Activated T-cell treated with anti-CD3 and anti-CD28 coated beads for 1 hour (primary cell): ENCODE results near the gene SLC52A3.
A peak's percentile ranks its signal among the peaks of the same experiment; 100 is the strongest.
"Not testable (repeated sequence)": the region's sequence is repeated elsewhere in the genome, so short reads cannot be mapped to it uniquely, and the experiment has no call there.

ENCODE experiments used
- DNase-seq: peaks from one replicate; pipeline ENCODE4 v3.0.0-alpha.2; 2020; ENCODE audit warnings: low read depth

The SLC52A3 gene

DNA sequence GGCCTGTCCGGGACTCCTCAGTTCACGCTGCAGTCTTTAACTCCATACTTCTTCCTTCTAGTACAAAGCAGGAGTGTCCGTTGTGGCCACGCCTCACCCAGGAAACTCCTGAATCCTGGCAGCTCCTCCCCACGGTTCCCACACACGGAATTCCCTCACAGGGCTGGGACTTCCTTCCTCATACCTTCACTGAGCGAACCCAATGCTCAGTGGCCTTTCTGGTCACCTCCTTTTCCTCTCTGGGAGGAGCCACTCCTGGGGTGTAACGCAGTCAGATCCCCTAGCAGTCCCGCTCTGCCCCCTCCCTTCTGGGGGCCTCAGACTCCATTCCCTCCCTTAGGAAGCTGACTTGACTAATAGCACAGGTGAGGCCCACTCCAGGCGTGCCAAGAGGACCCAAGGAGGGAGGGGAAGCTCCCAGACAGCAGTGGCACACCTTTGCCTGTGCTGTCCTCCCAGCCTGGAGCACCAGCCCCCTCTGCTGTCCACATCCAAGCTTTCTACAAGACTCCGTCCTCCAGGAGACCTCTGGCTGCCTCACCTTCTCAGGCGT lies at the start of gene SLC52A3:
SLC52A3 (minus strand) TSS at position 75 of the 553 bp plus-strand sequence. CDS start 2,726 bp downstream, outside the sequence.
- DNase-seq: no peak

DNA sequence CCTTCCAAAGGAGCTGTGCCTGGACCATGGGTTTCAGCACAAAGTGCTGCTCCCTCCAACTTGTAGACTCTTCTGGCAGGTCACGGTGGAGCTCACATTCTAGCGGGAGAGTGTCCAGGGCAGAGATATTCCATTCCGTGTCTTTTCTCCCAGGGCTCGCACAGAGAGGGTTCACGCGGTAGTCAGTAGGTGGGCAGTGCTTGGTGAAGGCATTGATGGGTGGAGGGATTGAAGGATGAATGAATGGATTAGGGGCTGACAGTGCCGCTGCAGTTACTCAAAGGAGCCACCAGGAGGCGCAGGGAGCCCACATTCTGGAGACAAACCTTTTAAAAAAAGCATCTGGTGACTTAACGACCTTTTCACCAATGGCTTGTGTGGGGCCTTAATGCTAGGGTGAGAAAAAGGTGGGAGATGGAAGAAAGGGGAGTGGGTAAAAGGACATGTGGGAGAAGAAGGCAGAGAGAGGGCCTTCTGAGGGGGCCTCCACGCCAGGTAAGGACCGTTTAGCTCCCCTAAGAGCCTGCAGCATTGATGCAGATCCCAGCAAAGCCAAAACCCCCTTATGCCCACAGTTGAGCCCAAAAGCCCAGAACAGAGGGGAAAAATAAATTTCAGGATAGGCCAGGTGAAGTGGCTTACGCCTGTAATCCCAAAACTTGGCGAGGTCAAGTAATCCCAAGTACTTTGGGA lies 47.8 kb upstream of the SLC52A3 start:
- peak; percentile 62 for DNase-seq

- DNase-seq: no peak
Measured at GRCh38 chr20:815226-815625, 46.9 kb upstream of the SLC52A3 start.

DNA sequence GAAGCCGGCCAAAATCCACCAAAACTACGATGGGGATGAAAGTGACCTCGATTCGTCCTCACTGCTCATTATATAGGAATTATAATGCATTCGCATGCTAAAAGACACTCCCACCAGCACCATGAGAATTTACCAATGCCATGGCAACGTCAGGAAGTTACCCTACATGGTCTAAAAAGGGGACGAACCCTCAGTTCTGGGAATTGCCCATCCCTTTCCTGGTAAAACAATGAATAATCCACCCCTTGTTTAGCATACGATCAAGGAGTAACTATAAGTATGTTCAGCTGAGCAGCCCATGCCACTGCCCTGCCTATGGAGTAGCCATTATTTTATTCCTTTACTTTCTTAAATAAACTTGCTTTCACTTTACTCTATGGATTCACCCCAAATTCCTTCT lies 45.1 kb upstream of the SLC52A3 start:
- no peak for DNase-seq

DNA sequence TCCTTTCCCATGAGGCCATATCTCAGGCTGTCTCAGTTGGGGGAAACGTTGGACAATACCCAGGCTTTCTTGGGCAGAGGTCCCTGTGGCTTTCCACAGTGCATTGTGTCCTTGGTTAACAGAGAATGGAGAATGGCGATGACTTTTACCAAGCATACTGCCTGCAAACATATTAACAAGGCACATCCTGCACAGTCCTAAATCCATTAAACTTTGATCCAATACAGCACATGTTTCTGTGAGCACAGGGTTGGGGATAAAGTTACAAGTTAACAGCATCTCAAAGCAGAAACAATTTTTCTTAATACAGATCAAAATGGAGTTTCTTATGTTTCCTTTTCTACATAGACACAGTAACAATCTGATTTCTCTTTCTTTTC lies 44.1 kb upstream of the SLC52A3 start:
- DNase-seq: not testable (repeated sequence)

DNA sequence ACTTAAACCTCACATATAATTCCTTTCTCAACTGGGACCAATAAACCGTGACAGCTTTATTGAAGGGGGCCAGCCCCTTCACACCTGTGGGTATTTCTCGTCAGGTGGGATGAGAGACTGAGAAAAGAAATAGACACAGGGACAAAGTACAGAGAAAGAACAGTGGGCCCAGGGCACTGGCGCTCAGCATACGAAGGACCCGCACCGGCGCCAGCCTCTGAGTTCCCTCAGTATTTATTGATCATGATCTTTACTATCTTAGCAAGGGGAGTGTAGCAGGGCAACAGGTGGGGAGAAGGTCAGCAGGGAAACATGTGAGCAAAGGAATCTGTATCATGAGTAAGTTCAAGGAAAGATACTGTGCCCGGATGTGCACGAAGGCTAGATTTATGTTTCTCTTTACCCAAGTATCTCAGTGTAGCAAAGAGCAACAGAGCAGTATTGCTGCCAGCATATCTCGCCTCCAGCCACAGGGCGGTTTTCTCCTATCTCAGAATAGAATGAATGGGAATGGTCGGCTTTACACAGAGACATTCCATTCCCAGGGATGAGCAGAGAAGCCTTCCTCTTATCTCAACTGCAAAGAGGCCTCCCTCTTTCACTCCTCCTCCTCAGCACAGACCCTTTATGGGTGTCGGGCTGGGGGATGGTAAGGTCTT lies 43.6 kb upstream of the SLC52A3 start:
- DNase-seq: not testable (repeated sequence)

- DNase-seq: no peak
Measured at GRCh38 chr20:805713-806112, 37.4 kb upstream of the SLC52A3 start.

DNA sequence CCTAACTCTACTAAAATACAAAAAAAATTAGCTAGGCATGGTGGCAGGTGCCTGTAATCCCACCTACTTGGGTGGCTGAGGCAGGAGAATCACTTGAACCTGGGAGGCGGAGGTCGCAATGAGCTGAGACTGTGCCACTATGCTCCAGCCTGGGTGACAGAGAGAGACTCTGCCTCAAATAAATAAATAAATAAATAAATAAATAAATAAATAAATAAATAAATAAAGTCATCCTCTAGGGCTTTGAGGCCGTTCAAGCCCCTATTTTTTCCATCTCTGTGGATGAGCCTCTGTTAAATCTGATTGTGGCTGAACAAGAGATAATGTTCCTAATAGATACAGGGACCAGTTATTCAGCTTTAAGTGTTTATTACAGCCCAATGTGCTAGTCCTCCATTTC lies 33.4 kb upstream of the SLC52A3 start:
- DNase-seq: no peak

DNA sequence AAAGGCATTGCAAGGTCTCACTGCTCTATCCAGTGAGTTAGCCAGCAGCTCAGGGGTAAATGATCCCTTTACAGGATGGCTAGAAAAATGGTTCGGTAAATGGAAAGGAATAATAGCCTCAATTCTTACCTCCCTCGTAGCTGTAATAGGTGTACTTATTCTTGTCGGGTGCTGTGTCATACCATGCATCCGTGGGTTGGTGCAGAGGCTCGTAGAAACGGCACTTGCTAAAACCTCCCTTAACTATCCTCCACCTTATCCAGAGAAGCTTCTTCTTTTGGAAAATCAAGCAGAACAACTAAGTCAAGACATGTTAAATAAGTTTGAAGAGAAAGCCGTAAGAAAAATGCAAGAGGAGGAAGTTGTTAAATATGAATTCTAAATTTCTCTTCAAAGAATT lies 31.7 kb upstream of the SLC52A3 start:
- DNase-seq: not testable (repeated sequence)

- DNase-seq: not testable (repeated sequence)
Measured at GRCh38 chr20:798746-799145, 30.4 kb upstream of the SLC52A3 start.

DNA sequence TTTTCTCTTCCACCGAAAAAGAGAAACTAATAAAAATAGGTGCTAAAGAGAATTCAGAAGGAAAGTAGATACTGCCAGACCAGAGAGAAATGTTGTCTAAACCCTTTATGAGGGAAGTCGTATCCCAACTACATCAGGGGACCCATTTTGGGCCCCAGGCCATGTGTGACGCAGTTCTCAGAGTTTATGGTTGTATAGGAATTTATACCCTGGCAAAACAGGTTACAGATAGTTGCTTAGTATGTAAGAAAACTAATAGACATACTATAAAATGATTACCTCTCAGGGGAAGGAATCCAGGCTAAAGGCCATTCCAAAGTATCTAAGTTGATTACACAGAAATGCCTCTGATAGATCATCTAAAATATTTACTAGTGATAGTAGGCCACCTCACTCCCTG lies 28.6 kb upstream of the SLC52A3 start:
- DNase-seq: no peak

DNA sequence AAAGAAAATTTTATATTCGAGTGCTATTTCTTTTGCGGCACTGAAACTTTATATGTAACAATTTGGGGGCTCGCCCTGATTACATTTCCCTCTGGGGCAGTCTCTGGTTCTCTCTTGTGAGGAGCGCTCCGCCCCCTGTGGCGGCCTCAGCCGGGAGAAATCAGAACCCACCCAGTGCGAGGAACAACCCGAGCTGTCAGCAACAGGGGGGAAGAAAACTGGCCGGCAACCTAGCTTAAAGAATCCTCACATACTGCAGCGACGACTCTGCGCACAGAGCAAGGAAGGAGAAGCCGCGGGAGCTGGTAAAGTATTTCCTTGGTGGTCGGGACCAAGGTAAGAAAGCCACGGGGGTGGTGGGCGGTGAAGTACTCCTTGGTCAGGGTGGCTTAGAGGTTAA lies 23.9 kb upstream of the SLC52A3 start:
- DNase-seq: no peak

- no peak for DNase-seq
Measured at GRCh38 chr20:791056-791455, 22.8 kb upstream of the SLC52A3 start.

DNA sequence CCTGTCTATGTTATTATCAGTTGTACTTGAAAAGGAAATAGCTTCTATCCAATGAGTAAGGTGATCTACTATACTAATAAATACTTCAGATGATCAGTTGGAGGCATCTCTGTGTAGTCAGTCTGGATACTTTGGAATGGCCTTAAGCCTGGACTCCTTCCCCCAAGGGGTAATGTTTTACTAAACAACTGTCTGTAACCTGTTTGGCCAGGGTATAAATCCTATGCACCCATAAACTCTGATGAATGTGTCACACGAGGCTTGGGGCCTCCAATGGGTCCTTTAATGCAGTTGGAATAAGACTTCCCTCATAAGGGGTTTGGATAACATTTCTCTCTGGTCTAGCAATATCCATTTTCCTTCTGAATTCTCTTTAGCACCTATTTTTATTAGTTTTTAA lies 19.5 kb upstream of the SLC52A3 start:
- DNase-seq: no peak

- no peak for DNase-seq
Measured at GRCh38 chr20:779771-780170, 11.5 kb upstream of the SLC52A3 start.

DNA sequence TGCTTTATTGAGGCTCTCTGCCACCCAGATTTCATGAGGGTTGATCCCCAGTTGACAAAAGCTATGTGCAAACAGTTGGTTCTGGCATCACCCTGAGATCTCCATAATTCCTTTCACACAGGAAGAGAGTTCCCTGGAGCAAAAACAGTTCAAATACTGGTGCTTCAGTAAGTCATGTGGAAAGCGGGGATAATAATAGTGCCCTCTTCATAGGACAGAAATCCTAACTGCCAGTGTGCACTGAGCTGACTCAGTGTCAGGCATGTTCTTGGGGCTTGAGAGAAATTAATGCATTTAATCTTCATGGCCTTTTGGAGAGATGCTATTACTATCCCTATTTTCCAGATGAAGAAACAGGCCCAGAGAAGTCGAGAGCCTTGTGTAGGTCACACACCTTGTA lies 7.9 kb upstream of the SLC52A3 start:
- no peak for DNase-seq

DNA sequence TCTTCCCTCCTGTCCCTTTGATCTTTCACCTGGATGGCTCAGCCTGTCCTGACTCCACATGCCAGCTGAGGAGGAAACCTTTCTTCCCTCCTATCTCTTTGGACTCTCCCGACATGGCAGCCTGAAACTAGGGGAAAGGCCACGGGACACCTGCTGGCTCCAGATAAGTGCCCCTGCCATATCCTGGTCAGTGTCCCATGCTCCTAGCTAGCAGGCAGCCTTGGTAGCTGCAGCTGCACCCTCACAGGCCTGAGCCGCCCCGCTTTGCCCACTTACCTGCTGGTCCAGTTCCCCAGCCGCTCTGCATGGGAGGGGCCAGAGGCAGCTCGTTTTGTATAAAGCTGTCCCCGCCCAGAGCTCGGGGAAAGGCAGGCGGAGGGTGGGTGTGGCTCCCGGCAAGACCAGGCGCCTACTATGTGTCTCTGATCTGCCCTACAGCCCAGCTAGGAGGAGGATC lies 7.4 kb upstream of the SLC52A3 start:
- DNase-seq: no peak

DNA sequence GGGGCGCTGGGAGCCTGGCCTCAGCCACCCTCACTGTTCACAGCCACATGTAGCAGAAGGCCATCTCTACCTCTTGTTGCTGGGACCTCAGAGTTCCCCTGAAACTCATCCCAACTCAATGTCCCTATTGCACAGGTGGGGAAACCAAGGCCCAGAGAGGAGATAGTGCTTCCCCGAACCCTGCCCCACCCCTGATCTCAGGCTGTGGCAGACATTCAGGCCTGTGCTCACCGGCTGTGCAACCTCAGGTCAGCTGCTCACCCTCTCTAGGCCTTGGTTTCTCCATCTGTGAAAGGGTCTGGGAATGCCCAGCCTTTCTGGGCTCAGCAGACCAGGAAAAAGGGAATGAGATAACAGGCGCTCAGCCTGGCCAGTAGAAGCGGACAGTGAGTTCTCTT lies 6.4 kb upstream of the SLC52A3 start:
- no peak for DNase-seq

DNA sequence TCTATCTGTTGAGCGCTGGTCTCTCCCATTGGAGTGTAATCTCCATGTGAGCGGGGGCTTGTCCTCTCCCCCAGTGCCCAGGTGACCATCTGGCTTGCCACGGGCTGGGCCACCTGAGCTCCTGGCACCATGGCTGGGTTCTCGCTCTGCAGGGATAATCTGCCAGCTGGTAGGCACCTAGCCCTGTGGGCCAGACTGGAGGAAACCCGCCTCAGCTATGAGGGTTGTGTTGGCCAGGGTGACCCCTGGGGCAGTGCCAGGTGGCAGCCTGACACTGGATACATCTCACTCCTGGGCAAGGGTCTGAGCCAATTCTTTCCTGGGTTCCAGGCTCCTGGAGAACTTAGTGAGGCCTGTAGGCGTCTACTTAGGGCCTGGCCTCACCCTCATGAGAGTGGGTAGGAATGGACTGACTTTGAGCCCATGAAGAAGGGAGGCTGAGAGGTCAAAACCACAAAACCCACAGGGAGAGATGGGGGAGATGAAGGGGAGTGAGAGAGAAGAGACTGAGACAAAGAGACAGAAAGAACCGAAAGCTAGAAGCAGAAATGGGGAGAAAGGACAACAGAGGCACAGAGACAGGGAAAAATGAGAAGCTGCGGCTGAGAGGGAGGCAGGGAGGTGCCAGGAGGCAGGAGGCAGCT lies 5.8 kb upstream of the SLC52A3 start:
- DNase-seq: no peak

DNA sequence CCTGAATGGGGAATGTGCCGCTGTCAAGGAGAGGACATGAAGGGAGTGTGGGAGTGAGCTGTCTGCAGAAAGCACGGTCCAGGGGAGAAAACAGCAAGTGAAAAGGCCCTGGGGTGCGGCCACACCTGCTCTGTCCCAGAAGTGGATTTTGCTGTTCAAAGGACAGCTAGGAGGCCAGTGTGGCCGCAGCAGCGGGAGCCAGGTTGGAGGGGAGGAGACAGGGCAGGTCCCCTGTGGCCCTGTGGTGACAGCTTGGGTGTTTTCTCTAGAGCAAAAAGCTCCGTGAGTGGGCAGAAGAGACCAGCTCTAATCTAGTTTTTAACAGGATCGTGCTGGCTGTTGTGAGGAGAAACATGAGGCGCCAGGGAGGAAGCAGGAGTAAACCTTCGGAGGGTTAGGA lies 4.5 kb upstream of the SLC52A3 start:
- DNase-seq: no peak

GRCh38 chr20:771741-772464 lies 3.6 kb upstream of the SLC52A3 start:
- DNase-seq: no peak

- no peak for DNase-seq
Measured at GRCh38 chr20:770691-771090, 2.4 kb upstream of the SLC52A3 start.
